Measurements from ENCODE around the gene SRR.

Gene SRR

GRCh38 chr17:2373179-2373578, 69.4 kb downstream of the SRR start:
- no peak for DNase-seq
